GM23338 (cell line): Measurements from ENCODE around the gene KIAA1671. TPM values are rescaled to one million over a fixed set of nuclear protein-coding genes. Genes with fewer than 3 reads are reported as not detected.

Source experiments
- ATAC-seq: fragments of 200-7000 bp; cut with Tn5 transposase; 3 replicates; pipeline ENCODE4 v1.9.1; 2020
- DNase-seq: peaks from one replicate; pipeline ENCODE4 v3.0.0-alpha.2; 2015; ENCODE audit warnings: low spot score
- H2AFZ ChIP-seq: fragments of 200-600 bp; sonication (generic); 2 replicates; pipeline ENCODE4 v1.8.0; 2016; ENCODE audit warnings: antibody characterized with exemption, mild to moderate bottlenecking, moderate library complexity
- H3F3A ChIP-seq: fragments of 200-600 bp; sonication (generic); replicated peaks from 2 replicates; pipeline ENCODE4 v1.8.0; 2017; ENCODE audit warnings: antibody characterized with exemption, mixed run types, low read depth
- H3K27ac ChIP-seq: fragments of 200-600 bp; sonication (generic); 2 replicates; pipeline ENCODE4 v1.6.1; 2016; ENCODE audit warnings: low read depth
- H3K27me3 ChIP-seq: fragments of 200-600 bp; sonication (generic); 2 replicates; pipeline ENCODE4 v1.8.0; 2016; ENCODE audit warnings: mild to moderate bottlenecking, mixed run types, moderate library complexity; ENCODE audit not compliant: insufficient read depth
- H3K36me3 ChIP-seq: fragments of 200-600 bp; sonication (generic); 2 replicates; pipeline ENCODE4 v1.8.0; 2016; ENCODE audit warnings: mild to moderate bottlenecking; ENCODE audit not compliant: insufficient read depth
- H3K4me1 ChIP-seq: fragments of 200-600 bp; sonication (generic); 2 replicates; pipeline ENCODE4 v1.8.0; 2016; ENCODE audit warnings: mild to moderate bottlenecking, moderate library complexity; ENCODE audit not compliant: insufficient read depth
- H3K4me2 ChIP-seq: fragments of 200-600 bp; sonication (generic); 2 replicates; pipeline ENCODE4 v1.7.1; 2017; ENCODE audit warnings: mixed run types
- H3K4me3 ChIP-seq: fragments of 200-600 bp; sonication (generic); 2 replicates; pipeline ENCODE4 v1.6.1; 2016; ENCODE audit warnings: mixed run types
- H3K79me2 ChIP-seq: fragments of 200-600 bp; sonication (generic); replicated peaks from 2 replicates; pipeline ENCODE4 v1.8.0; 2017; ENCODE audit warnings: mild to moderate bottlenecking; ENCODE audit not compliant: insufficient read depth
- H3K9me2 ChIP-seq: fragments of 200-600 bp; sonication (generic); 2 replicates; pipeline ENCODE4 v1.8.0; 2017; ENCODE audit not compliant: insufficient read depth
- H4K20me1 ChIP-seq: fragments of 200-600 bp; sonication (generic); replicated peaks from 2 replicates; pipeline ENCODE4 v1.8.0; 2017; ENCODE audit warnings: mild to moderate bottlenecking; ENCODE audit not compliant: insufficient read depth
- H3K27ac Mint-ChIP-seq: 2 replicates; pipeline ENCODE4 v1.8.0; 2020; ENCODE audit warnings: inconsistent platforms, mild to moderate bottlenecking, moderate library complexity, mixed read lengths
- H3K27me3 Mint-ChIP-seq: 3 replicates; pipeline ENCODE4 v1.8.0; 2022; ENCODE audit warnings: low read depth, mild to moderate bottlenecking, moderate library complexity, mixed read lengths, inconsistent platforms; ENCODE audit not compliant: insufficient read depth, poor library complexity
- H3K36me3 Mint-ChIP-seq: 3 replicates; pipeline ENCODE4 v1.8.0; 2021; ENCODE audit warnings: low read depth, mild to moderate bottlenecking, inconsistent platforms, moderate library complexity, mixed read lengths
- H3K4me1 Mint-ChIP-seq: 3 replicates; pipeline ENCODE4 v1.8.0; 2020; ENCODE audit warnings: mild to moderate bottlenecking, inconsistent platforms, mixed read lengths
- H3K4me3 Mint-ChIP-seq: 3 replicates; pipeline ENCODE4 v1.8.0; 2021; ENCODE audit warnings: moderate library complexity, mild to moderate bottlenecking, inconsistent platforms, mixed read lengths
- H3K9me3 Mint-ChIP-seq: 3 replicates; pipeline ENCODE4 v1.8.0; 2020; ENCODE audit warnings: moderate library complexity, mild to moderate bottlenecking, inconsistent platforms, mixed read lengths
- CREB1 ChIP-seq: fragments of 250-450 bp; sonication (Bioruptor Pico); IDR thresholded peaks from 2 replicates; pipeline ENCODE4 v1.5.0; 2020; ENCODE audit warnings: low read depth, mild to moderate bottlenecking, moderate library complexity
- ETS1 ChIP-seq: IDR thresholded peaks from 2 replicates; pipeline ENCODE4 v1.6.1; 2016; ENCODE audit warnings: antibody characterized with exemption
- EZH2 ChIP-seq: fragments of 200-600 bp; sonication (generic); IDR thresholded peaks from one replicate; pipeline ENCODE4 v1.8.0; 2017; ENCODE audit warnings: antibody characterized with exemption, mild to moderate bottlenecking, low read depth; ENCODE audit not compliant: unreplicated experiment
- EZH2phosphoT487 ChIP-seq: fragments of 200-600 bp; sonication (generic); IDR thresholded peaks from one replicate; pipeline ENCODE4 v1.8.1; 2018; ENCODE audit warnings: antibody characterized with exemption; ENCODE audit not compliant: unreplicated experiment
- JUNB ChIP-seq: IDR thresholded peaks from one replicate; pipeline ENCODE4 v1.6.1; 2016; ENCODE audit warnings: antibody characterized with exemption; ENCODE audit not compliant: unreplicated experiment
- NANOG ChIP-seq: IDR thresholded peaks from 2 replicates; pipeline ENCODE4 v1.6.1; 2016; ENCODE audit warnings: antibody characterized with exemption, borderline replicate concordance
- REST ChIP-seq: IDR thresholded peaks from one replicate; pipeline ENCODE4 v1.6.1; 2018; ENCODE audit warnings: antibody characterized with exemption; ENCODE audit not compliant: unreplicated experiment
- STAT1 ChIP-seq: IDR thresholded peaks from one replicate; pipeline ENCODE4 v1.6.1; 2016; ENCODE audit warnings: antibody characterized with exemption; ENCODE audit not compliant: unreplicated experiment
- ZNF114 ChIP-seq: fragments of 250-450 bp; sonication (Bioruptor Pico); IDR thresholded peaks from 2 replicates; pipeline ENCODE4 v1.5.0; 2020; ENCODE audit warnings: mild to moderate bottlenecking, moderate library complexity
- ZNF331 ChIP-seq: fragments of 250-450 bp; sonication (Bioruptor Pico); IDR thresholded peaks from 2 replicates; pipeline ENCODE4 v1.5.0; 2020; ENCODE audit warnings: low read depth, mild to moderate bottlenecking, moderate library complexity
- ZNF462 ChIP-seq: fragments of 250-450 bp; sonication (Bioruptor Pico); IDR thresholded peaks from 2 replicates; pipeline ENCODE4 v1.5.0; 2020; ENCODE audit warnings: mild to moderate bottlenecking, moderate library complexity
- polyA plus RNA-seq: library from polyadenylated mRNA; unstranded; fragments of >200 nt; fragmentation: Nextera tagmentation; extraction: Ambion mirVana; gene quantifications from 2 replicates; pipeline ENCODE4 v1.2.1, GENCODE V29; 2016
- total RNA-seq: library from RNA; depleted of rRNA; stranded (reverse); fragments of >200 nt; shearing (Covaris generic); gene quantifications from 2 replicates; pipeline ENCODE4 v1.2.3, GENCODE V29; 2014

KIAA1671 gene
- total and polyA plus RNA-seq, 2 experiments from 2014 or later, result 6.1 to 27.2 TPM

GRCh38 chr22:24953384-24954113 is 1.0 kb downstream of the KIAA1671 start:
- Mint-ChIP-seq H3K9me3 (no peaks in the 10 kb centered on the region), H3K4me3 (peak overlapping the region; percentile 100), H3K4me1 (peaks cover 38% of the 10 kb centered on the region), H3K27me3 (peaks cover 28% of the 10 kb centered on the region), H3K36me3 (peaks cover 6% of the 10 kb centered on the region; the same call in 1 of the 3 replicates), H3K27ac (peak overlapping the region; percentile 99; the same call in 1 of the 2 replicates)
- H3F3A ChIP-seq, result peaks cover 12% of the 10 kb centered on the region; the same call in 1 of the 2 replicates
- peak overlapping the region; percentile 97 for H3K4me2 ChIP-seq
- no peaks in the 10 kb centered on the region for H3K9me2 ChIP-seq
- peaks cover 25% of the 10 kb centered on the region for H3K4me1 ChIP-seq
- peak overlapping the region; percentile 89 for H3K27ac ChIP-seq
- H4K20me1 ChIP-seq, result peaks cover 4% of the 10 kb centered on the region; the same call in 1 of the 2 replicates
- no peaks in the 10 kb centered on the region for H3K36me3 ChIP-seq
- TF ChIP-seq NANOG (no peak), JUNB (no peak), CREB1 (CRISPR knock-in tag) (no peak), STAT1 (no peak), EZH2 (no peak), ZNF331 (CRISPR knock-in tag) (no peak), ZNF114 (CRISPR knock-in tag) (no peak), REST (no peak), EZH2phosphoT487 (no peak), ETS1 (no peak), ZNF462 (no peak)
- peaks cover 42% of the 10 kb centered on the region for H3K79me2 ChIP-seq
- H2AFZ ChIP-seq, result peak overlapping the region; percentile 83; the same call in 1 of the 2 replicates
- peak; percentile 1 for ATAC-seq
- H3K27me3 ChIP-seq, result peaks cover 9% of the 10 kb centered on the region; the same call in 1 of the 2 replicates
- peak; percentile 44 for DNase-seq
- H3K4me3 ChIP-seq, result peak overlapping the region; percentile 97
